ENCODE measurements around the gene EXOC3L4.
"Not testable (repeated sequence)": the region's sequence is repeated elsewhere in the genome, so short reads cannot be mapped to it uniquely, and the experiment has no call there.

EXOC3L4 gene

GRCh38 chr14:103105580-103106150 is 11.1 kb downstream of the EXOC3L4 start:
- DNase-seq (ENCODE audit: low read depth in 2 of 2): no peak

- no peak for DNase-seq (ENCODE audit: low read depth in 2 of 2)
These were observed 12.9 kb downstream of the EXOC3L4 start for GRCh38 chr14:103107455-103107854.

- DNase-seq (ENCODE audit: low read depth in 2 of 2): no peak
These were observed 13.6 kb downstream of the EXOC3L4 start for GRCh38 chr14:103107941-103108748.

GRCh38 chr14:103108749-103109207 is 14.3 kb downstream of the EXOC3L4 start:
- no peak for DNase-seq (ENCODE audit: low read depth in 2 of 2)

GRCh38 chr14:103109535-103110441 is 15.3 kb downstream of the EXOC3L4 start:
- DNase-seq (ENCODE audit: low read depth in 2 of 2): no peak

- no peak for DNase-seq (ENCODE audit: low read depth in 2 of 2)
These were observed 16.2 kb downstream of the EXOC3L4 start for GRCh38 chr14:103110681-103111231.

- DNase-seq (ENCODE audit: low read depth in 2 of 2): no peak
These were observed 16.8 kb downstream of the EXOC3L4 start for GRCh38 chr14:103111232-103111868.

GRCh38 chr14:103112400-103113243 is 18.1 kb downstream of the EXOC3L4 start:
- DNase-seq (ENCODE audit: low read depth in 2 of 2): no peak

GRCh38 chr14:103113303-103113702 is 18.8 kb downstream of the EXOC3L4 start:
- DNase-seq (ENCODE audit: low read depth in 2 of 2): no peak

GRCh38 chr14:103113774-103114173 is 19.2 kb downstream of the EXOC3L4 start:
- DNase-seq (ENCODE audit: low read depth in 2 of 2): no peak

GRCh38 chr14:103115086-103115679 is 20.7 kb downstream of the EXOC3L4 start:
- not testable (repeated sequence) for DNase-seq (ENCODE audit: low read depth in 2 of 2)

GRCh38 chr14:103115845-103116572 is 21.5 kb downstream of the EXOC3L4 start:
- DNase-seq (ENCODE audit: low read depth in 2 of 2): no peak

GRCh38 chr14:103116636-103117035 is 22.1 kb downstream of the EXOC3L4 start:
- DNase-seq (ENCODE audit: low read depth in 2 of 2): no peak

- DNase-seq (ENCODE audit: low read depth in 2 of 2): not testable (repeated sequence)
These were observed 23.0 kb downstream of the EXOC3L4 start for GRCh38 chr14:103117499-103117898.

GRCh38 chr14:103118018-103118662 is 23.6 kb downstream of the EXOC3L4 start:
- no peak for DNase-seq (ENCODE audit: low read depth in 2 of 2)

- DNase-seq (ENCODE audit: low read depth in 2 of 2): no peak
These were observed 24.3 kb downstream of the EXOC3L4 start for GRCh38 chr14:103118663-103119404.

GRCh38 chr14:103119527-103119926 is 25.0 kb downstream of the EXOC3L4 start:
- DNase-seq (ENCODE audit: low read depth in 2 of 2): not testable (repeated sequence)

All from stimulated activated CD4-positive, alpha-beta T cell treated with anti-CD3 and anti-CD28 coated beads, Interleukin-1b, Interleukin-23, amount 100 ng/mL, for 1 hour (primary cell).